Mesodermal cell (in vitro differentiated cells): Measurements from ENCODE around the gene DNAJB1.

Source experiments
- H3K27ac ChIP-seq: 2 replicates; pipeline ENCODE4 v1.7.0; 2013; ENCODE audit warnings: mild to moderate bottlenecking, low read depth, low read length, moderate library complexity; ENCODE audit not compliant: severe bottlenecking
- H3K36me3 ChIP-seq: 2 replicates; pipeline ENCODE4 v1.7.1; 2013; ENCODE audit warnings: mild to moderate bottlenecking, low read length, moderate library complexity; ENCODE audit not compliant: control insufficient read depth, insufficient read depth
- H3K4me1 ChIP-seq: one replicate; pipeline ENCODE4 v1.7.1; 2013; ENCODE audit warnings: mild to moderate bottlenecking, low read length; ENCODE audit not compliant: insufficient read depth, control insufficient read depth, poor library complexity, severe bottlenecking
- H3K4me3 ChIP-seq: 2 replicates; pipeline ENCODE4 v1.7.0; 2013; ENCODE audit warnings: low read length, control low read depth, mild to moderate bottlenecking; ENCODE audit not compliant: insufficient read depth, poor library complexity, severe bottlenecking; ENCODE audit errors: extremely low read depth
- H3K9me3 ChIP-seq: 2 replicates; pipeline ENCODE4 v1.7.1; 2013; ENCODE audit warnings: mild to moderate bottlenecking, low read length, moderate library complexity; ENCODE audit not compliant: control insufficient read depth
- WGBS, 2 experiments: methylation state at CpG; one replicate each; pipeline ENCODE4 v1.1.5; 2013; ENCODE audit warnings: missing lambda C conversion rate in 2 of 2; ENCODE audit not compliant: insufficient coverage in 2 of 2; 5-methylcytosine and 5-hydroxymethylcytosine counted together

The DNAJB1 gene

DNA sequence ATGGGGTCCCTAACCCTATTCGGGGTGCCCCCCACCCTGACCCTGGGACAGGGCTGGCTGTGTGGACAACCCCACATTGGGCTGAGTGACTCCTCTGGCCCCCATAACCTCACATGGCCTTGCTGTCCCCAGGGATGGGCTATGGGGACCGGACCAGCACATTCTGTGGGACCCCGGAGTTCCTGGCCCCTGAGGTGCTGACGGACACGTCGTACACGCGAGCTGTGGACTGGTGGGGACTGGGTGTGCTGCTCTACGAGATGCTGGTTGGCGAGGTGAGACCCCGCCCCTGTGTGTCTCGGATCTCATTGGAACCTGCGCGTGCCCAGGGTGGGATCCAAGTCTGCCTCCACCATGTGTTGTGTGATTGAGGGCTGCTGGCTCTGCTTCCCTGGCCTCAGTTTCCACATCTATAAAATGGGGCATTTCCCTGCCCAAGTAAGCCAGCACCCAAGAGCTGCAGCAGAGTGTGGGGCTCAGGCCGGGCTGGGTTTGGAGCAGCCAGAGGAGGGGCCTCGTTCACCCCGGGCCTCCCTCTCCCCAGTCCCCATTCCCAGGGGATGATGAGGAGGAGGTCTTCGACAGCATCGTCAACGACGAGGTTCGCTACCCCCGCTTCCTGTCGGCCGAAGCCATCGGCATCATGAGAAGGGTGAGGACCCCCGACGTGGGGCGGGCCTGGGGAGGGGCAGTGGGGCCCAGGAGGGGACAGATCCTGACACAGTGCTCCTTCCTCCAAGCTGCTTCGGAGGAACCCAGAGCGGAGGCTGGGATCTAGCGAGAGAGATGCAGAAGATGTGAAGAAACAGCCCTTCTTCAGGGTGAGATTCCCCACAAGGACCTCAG lies 47.9 kb downstream of the DNAJB1 start:
- WGBS, 2 experiments = 93 to 95% methylated on average over 16 to 28 of the region's 32 CpGs
- peaks cover 38% of the 10 kb centered on the region for H3K36me3 ChIP-seq
- peaks cover 6% of the 10 kb centered on the region for H3K4me1 ChIP-seq
- H3K9me3 ChIP-seq = no peaks in the 10 kb centered on the region
- no peak overlapping the region for H3K27ac ChIP-seq
- H3K4me3 ChIP-seq = no peak overlapping the region

DNA sequence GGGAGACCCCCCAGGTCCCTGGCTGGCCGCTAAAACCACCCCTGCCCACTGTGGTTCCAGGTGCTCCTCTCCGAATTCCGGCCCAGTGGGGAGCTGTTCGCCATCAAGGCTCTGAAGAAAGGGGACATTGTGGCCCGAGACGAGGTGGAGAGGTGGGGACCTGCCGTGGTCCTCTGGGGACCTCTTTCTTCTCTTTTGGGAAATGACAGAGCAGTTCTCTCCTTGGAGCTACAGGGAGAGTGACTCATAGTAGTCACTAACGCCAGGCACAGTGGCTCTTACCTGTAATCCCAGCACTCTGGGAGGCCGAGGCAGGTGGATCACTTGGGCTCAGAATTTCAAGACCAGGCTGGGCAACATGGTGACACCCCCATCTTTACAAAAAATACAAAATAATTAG lies 50.4 kb downstream of the DNAJB1 start:
- H3K36me3 ChIP-seq = peaks cover 42% of the 10 kb centered on the region
- 86 to 92% methylated on average over 8 of the region's 9 CpGs for WGBS, 2 experiments
- no peak overlapping the region for H3K27ac ChIP-seq
- no peaks in the 10 kb centered on the region for H3K9me3 ChIP-seq
- no peak overlapping the region for H3K4me3 ChIP-seq
- no peaks in the 10 kb centered on the region for H3K4me1 ChIP-seq

DNA sequence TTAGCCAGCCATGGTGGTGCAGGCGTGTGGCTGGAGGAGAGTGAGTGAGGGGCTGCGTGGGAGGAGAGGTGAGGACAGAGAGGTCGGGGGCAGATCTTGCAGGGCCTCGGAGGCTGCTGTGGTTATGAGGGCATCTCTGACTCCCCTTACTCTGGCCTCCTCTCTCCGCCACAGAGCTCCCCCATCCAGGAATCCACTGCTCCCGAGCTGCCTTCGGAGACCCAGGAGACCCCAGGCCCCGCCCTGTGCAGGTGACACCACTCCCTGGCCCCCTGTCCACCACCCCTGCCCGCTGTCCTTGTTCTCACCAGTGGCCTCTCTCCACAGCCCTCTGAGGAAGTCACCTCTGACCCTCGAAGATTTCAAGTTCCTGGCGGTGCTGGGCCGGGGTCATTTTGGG lies 50.8 kb downstream of the DNAJB1 start:
- no peaks in the 10 kb centered on the region for H3K4me1 ChIP-seq
- WGBS, 2 experiments = 92 to 98% methylated on average over 4 of the region's 12 CpGs
- H3K36me3 ChIP-seq = peaks cover 42% of the 10 kb centered on the region
- no peak overlapping the region for H3K4me3 ChIP-seq
- H3K27ac ChIP-seq = no peak overlapping the region
- no peaks in the 10 kb centered on the region for H3K9me3 ChIP-seq
